ENCODE results near the gene CERS6. TPM values are rescaled to one million over a fixed set of nuclear protein-coding genes. Genes with fewer than 3 reads are reported as not detected.

Gene CERS6
- polyA plus RNA-seq, 3 donors = 5.3 to 13.2 (median 8.3) TPM

DNA sequence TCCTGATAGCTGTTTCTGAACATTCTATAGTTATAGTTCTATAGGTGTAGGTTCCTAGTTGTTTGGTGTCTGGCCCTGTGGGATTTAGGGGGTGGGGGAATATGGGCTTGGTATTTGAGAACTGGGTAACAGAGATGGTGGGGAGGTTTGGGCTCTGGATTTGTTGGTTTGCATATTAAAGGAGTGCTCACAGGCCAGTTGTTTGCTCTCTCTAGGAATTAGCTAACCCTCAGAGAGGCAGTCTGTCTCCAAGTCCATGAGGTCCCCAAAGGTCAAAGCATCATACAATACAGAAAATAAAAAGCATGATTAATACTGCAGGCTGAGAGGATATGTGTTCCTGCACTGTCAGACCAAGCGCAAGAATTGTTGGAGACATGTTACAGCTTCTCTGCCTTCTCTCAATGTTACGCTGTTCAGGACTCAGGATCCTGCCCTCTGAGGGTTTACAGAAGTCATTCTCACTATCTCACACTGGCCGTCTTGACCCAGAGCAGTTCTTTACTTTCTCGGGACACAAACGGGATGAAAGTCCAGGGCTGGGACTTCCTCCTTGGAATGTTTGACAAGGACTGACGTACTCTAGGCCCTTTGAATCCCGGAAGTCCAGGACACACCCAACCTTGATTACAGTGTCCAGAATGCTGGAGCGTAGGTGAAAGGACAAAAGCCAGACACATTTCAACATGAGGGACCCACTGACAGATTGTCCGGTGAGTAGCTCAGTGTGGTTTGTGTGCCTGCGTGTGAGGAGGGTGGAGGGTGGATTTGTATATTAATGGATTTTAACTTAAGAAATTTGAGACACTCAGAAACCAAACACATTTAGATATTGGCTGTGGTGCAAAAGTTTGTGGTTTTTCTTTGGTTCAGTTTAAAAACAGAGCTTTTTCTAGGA is 346.1 kb downstream of the CERS6 start, which contains the start of gene NOSTRIN:
TSS of gene NOSTRIN (plus strand) at position 677 of the 898 bp plus-strand sequence. CDS start at position 687, 10 bp downstream.
- WGBS, 3 donors = 24 to 40% (median 33%) methylated on average over 10 of the region's 10 CpGs
- H3K27ac ChIP-seq (ENCODE audit: low read depth, low read length) = no peak within 1 kb of the TSS

DNA sequence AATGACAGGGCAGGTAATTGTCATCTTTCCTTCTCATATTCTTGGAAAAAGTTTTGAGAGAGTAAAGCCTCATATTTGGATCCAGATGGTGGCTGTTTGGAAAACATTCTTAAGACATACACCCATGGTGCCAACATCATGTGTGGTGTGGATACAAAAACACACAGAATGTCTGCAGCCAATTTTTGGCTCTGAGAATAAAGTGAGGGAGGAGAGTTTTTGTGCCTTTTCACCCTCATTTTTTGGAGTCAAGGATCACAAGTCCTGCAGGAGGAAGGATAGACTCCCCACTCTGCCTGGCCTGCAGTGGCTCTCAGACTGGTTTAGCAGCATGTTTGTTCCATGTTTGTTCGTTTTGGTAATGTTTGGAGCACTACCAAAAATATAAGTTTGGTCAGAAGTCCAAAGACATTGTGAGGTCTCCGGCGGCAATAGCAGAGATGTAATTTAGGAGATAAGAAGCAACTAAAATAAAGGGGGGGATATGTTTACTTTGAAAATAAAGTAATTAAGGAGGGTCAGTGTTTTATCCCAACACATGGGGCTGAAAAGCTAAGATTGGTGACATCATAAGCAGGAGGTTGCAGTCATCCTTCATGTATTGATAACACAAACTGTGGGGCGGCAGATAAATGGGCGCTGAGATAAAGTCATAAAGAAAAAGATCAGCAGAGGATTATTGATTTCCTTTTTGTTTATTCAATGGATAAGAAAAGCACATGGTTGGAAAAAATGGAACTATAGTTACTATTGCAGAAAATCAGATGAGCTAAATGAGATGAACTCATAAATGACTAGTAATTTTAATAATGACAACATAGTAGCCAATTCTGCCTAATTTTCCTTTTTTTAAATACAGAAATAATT is 347.0 kb downstream of the CERS6 start:
- H3K27ac ChIP-seq (ENCODE audit: low read depth, low read length) = no peak overlapping the region
- WGBS, 3 donors = 15 to 68% (median 57%) methylated on average over 5 of the region's 5 CpGs

DNA sequence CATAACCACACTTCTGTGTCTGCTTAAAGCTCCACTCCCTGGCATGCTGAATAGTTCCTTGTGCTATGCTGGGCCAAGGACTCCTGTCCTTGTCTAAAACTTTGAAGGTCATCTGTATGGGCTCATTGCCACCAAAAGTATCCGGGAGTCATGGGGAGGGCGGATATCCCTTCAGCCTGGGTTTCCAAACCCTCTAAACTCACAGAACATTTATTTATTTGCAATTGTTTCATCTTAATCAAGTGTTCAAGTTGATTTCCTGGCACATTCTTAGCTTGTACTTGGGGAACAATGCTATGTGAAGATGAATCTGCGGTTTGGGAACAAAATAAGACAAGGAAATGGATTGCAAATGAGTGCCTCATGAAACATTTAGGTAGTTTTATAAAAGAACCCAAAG is 348.1 kb downstream of the CERS6 start:
- 47 to 71% (median 66%) methylated on average over 3 of the region's 3 CpGs for WGBS, 3 donors
- H3K27ac ChIP-seq (ENCODE audit: low read depth, low read length) = no peak overlapping the region

DNA sequence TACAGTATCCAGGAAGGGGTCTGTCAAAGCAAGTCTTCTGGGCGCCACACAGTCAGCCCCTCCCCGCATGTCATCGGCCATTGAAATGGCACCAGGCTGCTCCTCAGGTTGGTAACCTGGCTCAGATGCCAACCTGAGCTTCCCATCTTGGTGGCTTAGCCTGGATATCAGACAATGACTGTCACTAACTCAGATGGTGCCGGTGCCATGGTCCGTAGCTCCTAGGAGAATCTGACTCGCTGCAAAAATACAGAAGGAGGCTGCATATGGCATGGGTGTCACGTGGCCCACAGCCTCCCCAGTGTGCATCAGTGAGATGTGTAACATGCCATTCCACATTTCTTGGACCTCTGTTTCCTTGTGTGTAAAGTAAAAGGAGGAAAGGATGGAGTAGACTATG is 349.5 kb downstream of the CERS6 start:
- no peak overlapping the region for H3K27ac ChIP-seq (ENCODE audit: low read depth, low read length)
- WGBS, 3 donors = 83 to 96% (median 90%) methylated on average over 7 of the region's 7 CpGs

DNA sequence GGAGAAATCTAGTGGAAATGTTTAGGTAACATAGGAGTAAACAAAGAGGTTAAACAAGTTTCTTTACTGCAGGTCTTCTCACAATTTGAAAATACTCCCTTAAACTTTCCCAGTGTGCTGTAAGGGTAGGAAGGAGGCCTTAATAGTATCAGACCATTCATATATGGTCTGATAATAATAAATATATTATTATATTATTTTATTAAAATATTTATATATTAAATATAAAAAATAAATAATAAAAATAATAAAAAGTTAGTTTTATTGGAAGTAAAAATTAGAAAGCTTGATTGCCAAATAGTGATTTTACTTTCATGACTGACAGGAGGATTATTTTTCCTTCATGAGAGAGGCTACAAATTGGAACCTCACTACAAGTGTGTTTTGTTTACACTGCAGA is 353.5 kb downstream of the CERS6 start:
- no peak overlapping the region for H3K27ac ChIP-seq (ENCODE audit: low read depth, low read length)

DNA sequence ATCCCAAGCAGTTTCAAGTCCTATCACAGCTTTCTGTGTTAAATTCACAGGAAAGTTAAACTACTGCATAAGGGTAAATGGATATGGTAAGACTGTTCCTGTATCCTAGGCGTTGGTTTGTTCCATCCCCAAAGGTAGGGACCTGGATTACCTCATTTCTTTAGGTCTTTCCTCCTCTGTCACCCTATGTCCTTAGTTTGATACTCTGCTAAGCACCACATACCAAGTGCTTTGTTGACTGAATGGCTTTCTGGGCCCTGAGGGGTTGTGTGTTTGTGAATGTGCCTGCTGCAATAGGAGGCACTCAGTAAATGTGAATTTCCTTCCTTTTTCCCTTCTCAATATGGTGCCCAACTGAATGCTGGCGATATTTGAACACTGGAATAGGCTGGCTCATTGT is 354.2 kb downstream of the CERS6 start:
- 86 to 95% (median 89%) methylated on average over 2 of the region's 2 CpGs for WGBS, 3 donors

DNA sequence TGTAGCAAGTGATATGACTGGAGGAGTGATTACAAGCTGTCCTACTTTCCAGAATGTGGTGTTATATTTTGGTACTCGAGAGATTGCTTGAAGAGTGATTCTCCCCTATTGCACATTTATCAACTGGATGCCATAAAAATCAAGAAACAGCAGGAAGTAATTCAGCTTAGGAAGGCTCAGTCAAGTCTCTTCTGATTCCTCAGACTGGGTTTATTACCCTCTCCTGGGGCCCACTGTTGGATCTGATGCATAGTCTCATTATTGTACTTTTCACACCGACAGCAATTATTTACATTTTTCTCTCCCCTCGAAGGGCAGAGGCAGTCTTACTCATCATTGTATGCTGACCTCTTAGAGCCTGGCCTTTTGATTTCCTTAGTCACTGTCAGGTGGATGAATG is 355.6 kb downstream of the CERS6 start:
- no peak overlapping the region for H3K27ac ChIP-seq (ENCODE audit: low read depth, low read length)
- WGBS, 3 donors = 66 to 72% (median 70%) methylated on average over 3 of the region's 3 CpGs

More for the DNA sequence above, 354.2 kb downstream of the CERS6 start:
- no peak overlapping the region for H3K27ac ChIP-seq (ENCODE audit: low read depth, low read length)

DNA sequence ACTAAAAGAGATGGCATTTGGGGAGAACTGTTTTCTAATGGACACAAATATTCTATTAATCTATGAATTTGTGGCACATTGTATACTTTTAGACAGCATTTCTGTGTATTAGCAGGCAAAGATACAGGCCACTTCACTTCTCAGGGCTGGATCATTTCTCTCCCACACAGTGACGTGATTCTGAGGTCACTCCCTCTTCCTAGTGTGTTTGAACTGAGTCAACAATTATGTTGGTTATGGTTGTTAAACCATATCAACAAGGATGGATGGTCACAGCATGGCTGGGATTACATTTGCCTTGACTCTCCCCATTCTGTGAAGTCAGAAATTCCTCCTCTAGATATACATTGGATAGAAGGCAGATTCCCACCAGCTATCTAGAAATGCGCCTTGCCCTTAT is 358.0 kb downstream of the CERS6 start:
- 85 to 94% (median 87%) methylated on average over 2 of the region's 2 CpGs for WGBS, 3 donors
- H3K27ac ChIP-seq (ENCODE audit: low read depth, low read length) = no peak overlapping the region

DNA sequence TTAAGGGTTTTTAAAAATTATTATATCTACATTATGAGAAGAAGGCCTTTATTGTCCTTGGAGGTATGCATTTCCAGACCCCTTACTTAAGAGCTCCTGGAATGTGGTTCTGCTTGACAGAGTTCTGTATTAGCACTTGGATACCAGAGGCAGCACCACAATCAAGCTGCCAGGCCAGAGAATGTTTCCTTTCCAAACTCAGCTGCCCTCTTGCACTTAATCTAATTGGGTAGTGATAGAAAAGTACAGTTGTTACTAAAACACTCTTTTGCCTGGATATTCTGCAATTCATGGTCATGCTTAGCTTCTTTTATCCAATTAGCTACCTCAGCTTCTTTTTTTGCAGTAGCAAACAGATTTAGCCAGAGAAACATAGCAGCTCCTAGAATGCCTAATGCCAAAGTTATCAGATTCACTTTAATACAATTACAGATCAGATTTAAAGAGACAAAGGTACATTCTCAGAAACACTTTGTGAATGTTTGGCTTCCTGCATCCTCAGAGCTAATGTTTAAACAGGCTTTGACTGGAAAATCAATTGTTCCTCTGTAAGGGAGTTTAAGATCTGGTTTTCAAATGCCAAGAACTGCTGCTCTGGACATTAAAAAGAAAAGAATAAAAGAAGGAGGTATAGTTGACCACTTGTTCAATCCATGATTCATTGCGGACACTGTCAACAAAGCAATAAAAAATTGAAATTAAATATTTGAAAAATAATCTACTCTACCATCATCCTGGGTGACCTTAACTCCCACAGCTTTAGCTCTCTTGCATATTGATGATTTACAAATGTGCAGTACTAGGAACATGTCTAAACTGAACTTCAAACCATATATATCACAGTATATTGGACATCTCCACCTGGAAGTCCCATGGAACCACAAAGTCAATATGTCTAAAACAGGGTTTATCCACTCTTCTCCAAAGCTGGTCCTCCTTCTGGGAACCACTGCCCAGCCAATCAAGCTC is 359.2 kb downstream of the CERS6 start:
- WGBS, 3 donors = 36 to 97% (median 90%) methylated on average over 1 of the region's 1 CpG
- no peak overlapping the region for H3K27ac ChIP-seq (ENCODE audit: low read depth, low read length)

DNA sequence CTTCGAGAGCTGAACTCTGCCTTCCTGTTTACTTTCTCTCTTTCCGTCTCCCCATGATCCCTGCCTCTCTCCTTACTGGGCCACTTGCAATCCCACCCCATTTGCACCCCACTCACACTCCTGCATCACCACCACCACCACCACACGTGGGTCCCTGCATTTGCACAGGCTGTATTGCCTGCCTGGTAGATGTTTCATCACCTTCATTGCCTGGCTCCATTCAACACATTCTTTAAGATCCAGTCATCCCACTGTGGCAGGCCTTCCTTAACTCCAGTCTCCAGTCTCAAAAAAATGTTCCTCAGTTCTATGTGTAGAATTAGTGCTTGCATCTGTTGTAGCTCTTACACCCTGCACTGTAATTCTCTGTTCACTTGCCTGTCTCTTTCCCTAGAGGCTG is 360.3 kb downstream of the CERS6 start:
- no peak overlapping the region for H3K27ac ChIP-seq (ENCODE audit: low read depth, low read length)
- 82 to 84% (median 84%) methylated on average over 3 of the region's 3 CpGs for WGBS, 3 donors

DNA sequence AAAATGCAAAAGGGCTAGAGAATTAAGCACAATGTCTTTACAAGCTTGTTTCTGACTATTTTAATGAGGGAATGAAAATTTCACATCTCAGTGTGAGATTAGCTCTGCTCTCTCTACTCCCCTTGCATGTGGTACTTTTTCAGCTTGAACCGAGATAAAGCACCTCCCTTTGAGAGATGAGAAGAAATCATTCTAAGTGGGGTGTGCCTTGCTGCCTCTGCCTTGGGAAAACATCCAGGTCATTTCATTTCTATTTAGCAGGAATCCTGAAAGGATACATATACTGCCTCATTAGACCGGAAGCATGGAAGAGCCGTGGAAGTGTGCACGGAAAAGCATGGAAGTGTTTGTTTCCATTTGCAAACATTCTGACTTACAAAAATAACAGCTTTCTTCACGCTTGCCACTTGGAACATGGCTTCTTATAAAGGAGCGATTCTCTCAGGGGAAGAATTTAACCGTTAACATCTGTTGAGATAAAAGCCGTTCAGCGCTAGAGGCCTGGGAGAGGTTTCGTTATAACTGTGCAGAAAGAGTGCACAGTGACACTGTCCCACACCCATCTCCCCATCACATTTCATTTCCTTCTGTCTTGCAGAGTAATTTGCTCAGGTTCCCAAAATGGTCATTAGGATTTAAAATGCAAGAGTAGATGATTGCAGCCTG is 363.1 kb downstream of the CERS6 start:
- 42 to 61% (median 48%) methylated on average over 10 of the region's 10 CpGs for WGBS, 3 donors
- H3K27ac ChIP-seq (ENCODE audit: low read depth, low read length) = no peak overlapping the region

DNA sequence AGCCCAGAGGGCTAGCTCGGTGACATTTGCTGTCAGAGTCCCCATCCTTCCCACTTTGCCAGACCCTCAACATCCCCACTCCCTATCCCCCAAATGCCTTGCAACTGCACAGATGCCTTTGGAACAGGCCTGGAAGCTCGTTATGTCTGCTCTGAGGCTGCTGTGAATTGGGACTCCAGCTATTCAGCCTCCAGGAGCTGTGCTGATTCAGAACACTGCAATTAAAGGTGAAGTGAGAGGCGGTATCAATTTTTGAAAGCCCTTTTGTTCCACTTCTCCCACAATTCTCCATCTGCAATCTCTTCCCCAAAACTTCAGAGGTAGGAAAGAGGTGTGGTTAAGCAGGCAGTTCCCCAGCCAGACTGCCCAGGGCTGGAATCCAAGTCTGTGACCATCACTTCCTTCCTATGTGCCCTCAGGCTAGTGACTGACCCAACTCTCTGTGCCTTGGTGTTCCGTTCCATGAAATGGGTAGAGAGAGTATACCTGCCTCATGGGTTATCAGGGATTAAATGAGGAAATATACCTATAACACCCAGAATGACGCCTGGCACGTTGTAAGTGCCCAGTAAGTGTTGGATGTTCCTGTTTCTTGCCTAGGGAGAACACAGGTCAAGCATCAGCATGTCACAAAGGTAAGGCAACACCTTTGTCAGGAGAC is 363.9 kb downstream of the CERS6 start:
- WGBS, 3 donors = 87 to 95% (median 88%) methylated on average over 6 of the region's 6 CpGs
- H3K27ac ChIP-seq (ENCODE audit: low read depth, low read length) = no peak overlapping the region

DNA sequence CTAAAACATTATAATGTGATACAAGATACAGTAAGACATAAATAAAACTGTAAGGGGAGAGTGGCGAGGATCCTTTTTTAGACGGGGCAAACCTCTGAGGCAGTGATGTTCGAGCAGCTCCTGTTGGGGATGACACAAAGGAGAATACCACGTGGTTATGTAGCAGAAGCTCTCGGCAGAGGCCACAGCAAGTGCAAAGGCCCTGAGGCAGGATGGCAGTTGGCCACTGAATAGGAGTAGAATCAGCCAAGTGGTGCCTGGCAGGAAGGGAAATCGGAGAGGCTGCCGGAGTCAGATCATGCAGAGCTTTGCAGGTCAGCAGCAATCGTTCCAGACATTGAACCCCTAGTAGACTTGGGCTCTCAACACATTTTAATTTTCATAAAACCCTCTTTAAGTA is 365.5 kb downstream of the CERS6 start:
- WGBS, 3 donors = 82 to 94% (median 91%) methylated on average over 8 of the region's 8 CpGs
- H3K27ac ChIP-seq (ENCODE audit: low read depth, low read length) = no peak overlapping the region

DNA sequence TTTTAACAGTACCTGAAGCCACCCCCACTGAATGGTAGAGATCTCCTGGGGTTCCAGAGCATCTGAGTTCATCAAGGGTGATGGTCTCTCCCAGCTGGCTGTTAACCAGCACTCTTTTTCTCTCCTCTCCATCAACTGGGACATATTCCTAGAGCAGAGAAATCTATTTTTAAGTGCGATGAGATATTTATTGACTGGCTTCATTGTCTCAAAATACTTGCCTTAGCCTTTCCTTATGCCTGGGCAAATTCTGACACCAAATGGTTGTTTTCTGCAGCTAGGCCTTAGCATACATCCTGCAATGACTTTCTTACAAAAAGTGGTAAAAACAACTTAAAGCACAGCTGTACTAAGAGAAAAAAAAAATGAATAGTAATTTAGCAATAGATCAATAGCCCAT is 365.9 kb downstream of the CERS6 start:
- WGBS, 3 donors = 82 to 93% (median 86%) methylated on average over 1 of the region's 1 CpG
- no peak overlapping the region for H3K27ac ChIP-seq (ENCODE audit: low read depth, low read length)

Measured in adipose tissue (tissue), 3 donors.